ENCODE measurements around the gene HCN2. TPM values are rescaled to one million over a fixed set of nuclear protein-coding genes. Genes with fewer than 3 reads are reported as not detected.

HCN2 gene
- polyA plus RNA-seq (2013, experiment 1 of 2): 2.0 TPM
- polyA plus RNA-seq (2013, experiment 2 of 2): 2.1 TPM

GRCh38 chr19:589693-590395, at the start of gene HCN2:
TSS of gene HCN2 (plus strand) at chr19:589881. CDS start at chr19:589946, 65 bp downstream.
- no peak within 1 kb of the TSS for H3K14ac ChIP-seq (ENCODE audit: low read length in 2 of 2)
- peaks cover 14 to 54% of the 10 kb centered on the region in 2 experiments for H3K27me3 ChIP-seq (ENCODE audit: control insufficient read depth in 1 of 2, insufficient read depth in 1 of 2, low read length in 2 of 2)
- peak within 1 kb of the TSS in 1 of 2 experiments; percentile 83 for H2BK12ac ChIP-seq (ENCODE audit: low read length in 2 of 2)
- no peak within 1 kb of the TSS for H3K27ac ChIP-seq (ENCODE audit: low read length, poor library complexity, severe bottlenecking)
- H3K36me3 ChIP-seq (ENCODE audit: control insufficient read depth in 1 of 2, insufficient read depth in 2 of 2, low read depth in 1 of 2, low read length in 2 of 2): peaks cover 0 to 10% of the 10 kb centered on the region in 2 experiments
- 1% methylated on average over 28 of the region's 132 CpGs for WGBS
- no peak within 1 kb of the TSS for H2BK5ac ChIP-seq (ENCODE audit: low read depth, low read length, poor library complexity, severe bottlenecking)
- DNase-seq: no peak
- H2BK15ac ChIP-seq (ENCODE audit: low read depth, poor library complexity, severe bottlenecking): peak within 1 kb of the TSS; percentile 85
- no peak within 1 kb of the TSS for H4K91ac ChIP-seq (ENCODE audit: low read length)
- H3K4me2 ChIP-seq (ENCODE audit: low read length, poor library complexity, severe bottlenecking): peak within 1 kb of the TSS; percentile 69
- H2AFZ ChIP-seq (ENCODE audit: low read depth, low read length): no peak within 1 kb of the TSS
- H3K79me1 ChIP-seq (replicated peaks; ENCODE audit: low read length, poor library complexity, severe bottlenecking): peaks cover 9% of the 10 kb centered on the region
- H3K4me1 ChIP-seq (ENCODE audit: control insufficient read depth, insufficient read depth, low read depth, low read length): peaks cover 59% of the 10 kb centered on the region
- H3K23ac ChIP-seq (ENCODE audit: low read length in 2 of 2): peak within 1 kb of the TSS in 1 of 2 experiments; percentile 60
- no peaks in the 10 kb centered on the region for H3K9me3 ChIP-seq (ENCODE audit: control insufficient read depth, low read length)
- no peak within 1 kb of the TSS for H2BK120ac ChIP-seq (ENCODE audit: low read depth, low read length)
- H4K8ac ChIP-seq (ENCODE audit: low read length): no peak within 1 kb of the TSS
- H3K18ac ChIP-seq (ENCODE audit: low read depth in 1 of 2, low read length in 2 of 2): peak within 1 kb of the TSS in 1 of 2 experiments; percentile 77
- peak within 1 kb of the TSS in 1 of 2 experiments; percentile 47 for H3K4me3 ChIP-seq (ENCODE audit: insufficient read depth in 1 of 2, low read depth in 1 of 2, low read length in 2 of 2)
- H3K4ac ChIP-seq (ENCODE audit: low read depth in 1 of 2, low read length in 2 of 2): peak within 1 kb of the TSS in 1 of 2 experiments; percentile 62
- H3K9ac ChIP-seq (ENCODE audit: low read length): no peak within 1 kb of the TSS
- H2AK5ac ChIP-seq (ENCODE audit: low read length, severe bottlenecking): peak within 1 kb of the TSS; percentile 39

GRCh38 chr19:540867-541637, 48.6 kb upstream of the HCN2 start:
- H2BK12ac ChIP-seq (ENCODE audit: low read length in 2 of 2): no peak overlapping the region
- no peak overlapping the region for H3K4me2 ChIP-seq (ENCODE audit: low read length, poor library complexity, severe bottlenecking)
- no peak for DNase-seq
- no peak overlapping the region for H3K14ac ChIP-seq (ENCODE audit: low read length in 2 of 2)
- H3K36me3 ChIP-seq (ENCODE audit: control insufficient read depth in 1 of 2, insufficient read depth in 2 of 2, low read depth in 1 of 2, low read length in 2 of 2): peaks cover 43 to 69% of the 10 kb centered on the region in 2 experiments
- no peak overlapping the region for H2BK5ac ChIP-seq (ENCODE audit: low read depth, low read length, poor library complexity, severe bottlenecking)
- no peak overlapping the region for H3K18ac ChIP-seq (ENCODE audit: low read depth in 1 of 2, low read length in 2 of 2)
- H3K79me1 ChIP-seq (replicated peaks; ENCODE audit: low read length, poor library complexity, severe bottlenecking): peaks cover 30% of the 10 kb centered on the region
- H3K9me3 ChIP-seq (ENCODE audit: control insufficient read depth, low read length): no peaks in the 10 kb centered on the region
- no peak overlapping the region for H2AFZ ChIP-seq (ENCODE audit: low read depth, low read length)
- no peak overlapping the region for H3K23ac ChIP-seq (ENCODE audit: low read length in 2 of 2)
- no peak overlapping the region for H4K91ac ChIP-seq (ENCODE audit: low read length)
- H2BK15ac ChIP-seq (ENCODE audit: low read depth, poor library complexity, severe bottlenecking): no peak overlapping the region
- no peak overlapping the region for H2AK5ac ChIP-seq (ENCODE audit: low read length, severe bottlenecking)
- no peak overlapping the region for H3K9ac ChIP-seq (ENCODE audit: low read length)
- H3K4me1 ChIP-seq (ENCODE audit: control insufficient read depth, insufficient read depth, low read depth, low read length): peaks cover 3% of the 10 kb centered on the region
- peaks cover 0 to 3% of the 10 kb centered on the region in 2 experiments for H3K27me3 ChIP-seq (ENCODE audit: control insufficient read depth in 1 of 2, insufficient read depth in 1 of 2, low read length in 2 of 2)
- H2BK120ac ChIP-seq (ENCODE audit: low read depth, low read length): no peak overlapping the region
- H3K4ac ChIP-seq (ENCODE audit: low read depth in 1 of 2, low read length in 2 of 2): no peak overlapping the region
- WGBS: 95% methylated on average over 49 of the region's 51 CpGs
- no peak overlapping the region for H4K8ac ChIP-seq (ENCODE audit: low read length)
- H3K27ac ChIP-seq (ENCODE audit: low read length, poor library complexity, severe bottlenecking): no peak overlapping the region
- no peak overlapping the region for H3K4me3 ChIP-seq (ENCODE audit: insufficient read depth in 1 of 2, low read depth in 1 of 2, low read length in 2 of 2)

- peaks cover 37 to 62% of the 10 kb centered on the region in 2 experiments for H3K36me3 ChIP-seq (ENCODE audit: control insufficient read depth in 1 of 2, insufficient read depth in 2 of 2, low read depth in 1 of 2, low read length in 2 of 2)
- peaks cover under 1% of the 10 kb centered on the region for H3K4me1 ChIP-seq (ENCODE audit: control insufficient read depth, insufficient read depth, low read depth, low read length)
- H4K91ac ChIP-seq (ENCODE audit: low read length): no peak overlapping the region
- H2BK15ac ChIP-seq (ENCODE audit: low read depth, poor library complexity, severe bottlenecking): no peak overlapping the region
- no peak overlapping the region for H3K27ac ChIP-seq (ENCODE audit: low read length, poor library complexity, severe bottlenecking)
- H3K9ac ChIP-seq (ENCODE audit: low read length): no peak overlapping the region
- no peaks in the 10 kb centered on the region for H3K9me3 ChIP-seq (ENCODE audit: control insufficient read depth, low read length)
- H3K79me1 ChIP-seq (replicated peaks; ENCODE audit: low read length, poor library complexity, severe bottlenecking): peaks cover 26% of the 10 kb centered on the region
- WGBS: 93% methylated on average over 26 of the region's 26 CpGs
- no peak overlapping the region for H4K8ac ChIP-seq (ENCODE audit: low read length)
- H2BK12ac ChIP-seq (ENCODE audit: low read length in 2 of 2): no peak overlapping the region
- H3K4me2 ChIP-seq (ENCODE audit: low read length, poor library complexity, severe bottlenecking): no peak overlapping the region
- no peak overlapping the region for H3K4ac ChIP-seq (ENCODE audit: low read depth in 1 of 2, low read length in 2 of 2)
- H3K27me3 ChIP-seq (ENCODE audit: control insufficient read depth in 1 of 2, insufficient read depth in 1 of 2, low read length in 2 of 2): peaks cover 0 to 3% of the 10 kb centered on the region in 2 experiments
- no peak overlapping the region for H2AFZ ChIP-seq (ENCODE audit: low read depth, low read length)
- H3K18ac ChIP-seq (ENCODE audit: low read depth in 1 of 2, low read length in 2 of 2): no peak overlapping the region
- no peak overlapping the region for H2BK120ac ChIP-seq (ENCODE audit: low read depth, low read length)
- no peak for DNase-seq
- H3K14ac ChIP-seq (ENCODE audit: low read length in 2 of 2): no peak overlapping the region
- H2AK5ac ChIP-seq (ENCODE audit: low read length, severe bottlenecking): no peak overlapping the region
- H3K4me3 ChIP-seq (ENCODE audit: insufficient read depth in 1 of 2, low read depth in 1 of 2, low read length in 2 of 2): no peak overlapping the region
- H2BK5ac ChIP-seq (ENCODE audit: low read depth, low read length, poor library complexity, severe bottlenecking): no peak overlapping the region
- no peak overlapping the region for H3K23ac ChIP-seq (ENCODE audit: low read length in 2 of 2)
These were observed 48.0 kb upstream of the HCN2 start for GRCh38 chr19:541699-542098.

Measured in mesenchymal stem cell (in vitro differentiated cells and primary cell).